ENCODE measurements around the gene DNAH3. TPM values are rescaled to one million over a fixed set of nuclear protein-coding genes. Genes with fewer than 3 reads are reported as not detected.

Gene DNAH3
- total RNA-seq, 1 donor from 2014 or later = 0.19 TPM

GRCh38 chr16:21037168-21037567 lies 113.5 kb downstream of the DNAH3 start:
- Mint-ChIP-seq H3K4me3 (ENCODE audit: low read depth) (no peak overlapping the region), H3K36me3 (ENCODE audit: insufficient read depth) (no peaks in the 10 kb centered on the region), H3K27me3 (no peaks in the 10 kb centered on the region), H3K9me3 (ENCODE audit: low read depth) (no peaks in the 10 kb centered on the region), H3K4me1 (ENCODE audit: low read depth) (no peaks in the 10 kb centered on the region), H3K27ac (no peak overlapping the region)
- DNase-seq (ENCODE audit: low spot score, unreplicated experiment) = no peak
- TF ChIP-seq CTCF (IDR thresholded peaks at IDR 0.05; ENCODE audit: unreplicated experiment) = no peak

GRCh38 chr16:21036471-21036870 lies 114.2 kb downstream of the DNAH3 start:
- no peak for DNase-seq (ENCODE audit: low spot score, unreplicated experiment)
- H3K36me3 Mint-ChIP-seq (ENCODE audit: insufficient read depth) = no peaks in the 10 kb centered on the region
- no peak overlapping the region for H3K27ac Mint-ChIP-seq
- H3K4me3 Mint-ChIP-seq (ENCODE audit: low read depth) = no peak overlapping the region
- no peaks in the 10 kb centered on the region for H3K9me3 Mint-ChIP-seq (ENCODE audit: low read depth)
- H3K4me1 Mint-ChIP-seq (ENCODE audit: low read depth) = no peaks in the 10 kb centered on the region
- no peaks in the 10 kb centered on the region for H3K27me3 Mint-ChIP-seq
- no peak for TF ChIP-seq CTCF (IDR thresholded peaks at IDR 0.05; ENCODE audit: unreplicated experiment)

- Mint-ChIP-seq H3K9me3 (ENCODE audit: low read depth) (no peaks in the 10 kb centered on the region), H3K4me1 (ENCODE audit: low read depth) (no peaks in the 10 kb centered on the region), H3K27ac (no peak overlapping the region), H3K36me3 (ENCODE audit: insufficient read depth) (no peaks in the 10 kb centered on the region), H3K27me3 (no peaks in the 10 kb centered on the region), H3K4me3 (ENCODE audit: low read depth) (no peak overlapping the region)
- DNase-seq (ENCODE audit: low spot score, unreplicated experiment) = no peak
- TF ChIP-seq CTCF (IDR thresholded peaks at IDR 0.05; ENCODE audit: unreplicated experiment) = no peak
Observed at GRCh38 chr16:21033704-21034103, 116.9 kb downstream of the DNAH3 start.

- no peak overlapping the region for H3K4me3 Mint-ChIP-seq (ENCODE audit: low read depth)
- no peak for TF ChIP-seq CTCF (IDR thresholded peaks at IDR 0.05; ENCODE audit: unreplicated experiment)
Observed at GRCh38 chr16:21033264-21033663, 117.4 kb downstream of the DNAH3 start.

GRCh38 chr16:21028728-21029127 lies 121.9 kb downstream of the DNAH3 start:
- DNase-seq (ENCODE audit: low spot score, unreplicated experiment) = no peak
- Mint-ChIP-seq H3K36me3 (ENCODE audit: insufficient read depth) (no peaks in the 10 kb centered on the region), H3K4me3 (ENCODE audit: low read depth) (no peak overlapping the region), H3K27ac (no peak overlapping the region), H3K9me3 (ENCODE audit: low read depth) (no peaks in the 10 kb centered on the region), H3K27me3 (no peaks in the 10 kb centered on the region), H3K4me1 (ENCODE audit: low read depth) (no peaks in the 10 kb centered on the region)
- TF ChIP-seq CTCF (IDR thresholded peaks at IDR 0.05; ENCODE audit: unreplicated experiment) = no peak

More at GRCh38 chr16:21033264-21033663, 117.4 kb downstream of the DNAH3 start:
- Mint-ChIP-seq H3K27me3 (no peaks in the 10 kb centered on the region), H3K4me1 (ENCODE audit: low read depth) (no peaks in the 10 kb centered on the region), H3K27ac (no peak overlapping the region), H3K36me3 (ENCODE audit: insufficient read depth) (no peaks in the 10 kb centered on the region), H3K9me3 (ENCODE audit: low read depth) (no peaks in the 10 kb centered on the region)
- DNase-seq (ENCODE audit: low spot score, unreplicated experiment) = no peak

Measured in progenitor cell of endocrine pancreas (in vitro differentiated cells).